ENCODE measurements around the gene TACC2.
"Not testable (repeated sequence)": the region's sequence is repeated elsewhere in the genome, so short reads cannot be mapped to it uniquely, and the experiment has no call there.

TACC2 gene

DNA sequence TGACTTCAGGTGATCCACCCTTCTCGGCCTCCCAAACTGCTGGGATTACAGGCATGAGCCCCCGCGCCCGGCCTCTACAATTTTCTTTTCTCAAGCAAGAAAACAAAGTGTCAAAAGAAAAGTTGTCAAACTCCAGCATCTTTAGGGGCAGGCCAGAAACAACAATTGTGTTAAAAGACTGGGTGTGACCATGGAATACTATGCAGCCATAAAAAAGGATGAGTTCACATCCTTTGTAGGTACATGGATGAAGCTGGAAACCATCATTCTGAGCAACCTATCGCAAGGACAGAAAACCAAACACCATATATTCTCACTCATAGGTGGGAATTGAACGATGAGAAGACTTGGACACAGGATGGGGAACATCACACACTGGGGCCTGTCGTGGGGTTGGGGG is 34.3 kb downstream of the TACC2 start:
- not testable (repeated sequence) for DNase-seq (ENCODE audit: low read depth)

DNA sequence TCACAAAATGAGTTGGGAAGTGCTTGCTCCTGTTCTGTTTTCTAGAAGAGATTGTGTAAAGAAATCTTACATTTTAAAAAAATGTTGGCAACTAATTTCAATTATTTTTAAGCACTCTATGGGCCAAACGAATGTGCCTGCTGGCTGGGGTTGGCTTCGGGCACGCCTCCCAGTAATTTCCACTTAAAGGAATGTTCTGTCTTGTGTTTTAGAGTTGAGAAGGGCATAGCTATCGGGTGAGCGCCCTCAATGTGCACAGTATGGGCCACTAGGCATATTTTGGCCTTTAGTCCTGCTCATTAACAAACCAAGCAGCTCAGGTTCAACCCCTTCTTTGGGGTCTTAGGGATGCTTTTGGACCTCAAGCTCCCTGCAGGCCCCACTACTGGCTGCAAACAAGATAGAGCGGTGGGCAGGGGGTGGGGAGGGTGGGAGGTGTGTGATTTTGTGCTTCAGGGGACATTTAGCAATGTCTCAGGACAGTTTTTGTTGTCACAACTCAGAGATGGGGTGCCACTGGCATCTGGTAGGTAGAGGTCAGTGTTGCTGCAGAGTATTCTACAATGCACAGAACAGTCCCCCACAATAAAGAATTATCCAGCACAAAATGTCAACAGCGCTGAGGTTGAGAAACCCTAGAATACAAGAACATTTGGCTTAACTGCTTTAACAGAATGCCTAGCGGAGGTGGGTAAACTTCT is 40.7 kb downstream of the TACC2 start:
- DNase-seq (ENCODE audit: low read depth) = no peak

DNA sequence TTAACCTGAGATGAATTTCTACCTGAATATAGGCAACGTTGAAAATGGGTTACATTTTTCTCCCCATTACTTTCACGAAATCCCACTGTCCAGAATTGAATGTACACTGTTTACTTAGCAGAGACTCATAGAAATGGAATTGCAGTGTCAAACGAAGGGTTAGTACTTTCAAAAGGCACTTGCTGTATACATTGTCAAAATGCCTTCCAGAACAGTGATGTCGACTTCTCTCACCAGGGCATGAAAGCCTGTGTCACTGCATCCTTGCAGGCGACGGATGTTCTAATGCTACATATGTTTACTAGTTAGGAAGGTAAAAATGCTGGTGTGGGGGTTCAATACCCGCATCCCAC is 41.2 kb downstream of the TACC2 start:
- DNase-seq (ENCODE audit: low read depth) = no peak

DNA sequence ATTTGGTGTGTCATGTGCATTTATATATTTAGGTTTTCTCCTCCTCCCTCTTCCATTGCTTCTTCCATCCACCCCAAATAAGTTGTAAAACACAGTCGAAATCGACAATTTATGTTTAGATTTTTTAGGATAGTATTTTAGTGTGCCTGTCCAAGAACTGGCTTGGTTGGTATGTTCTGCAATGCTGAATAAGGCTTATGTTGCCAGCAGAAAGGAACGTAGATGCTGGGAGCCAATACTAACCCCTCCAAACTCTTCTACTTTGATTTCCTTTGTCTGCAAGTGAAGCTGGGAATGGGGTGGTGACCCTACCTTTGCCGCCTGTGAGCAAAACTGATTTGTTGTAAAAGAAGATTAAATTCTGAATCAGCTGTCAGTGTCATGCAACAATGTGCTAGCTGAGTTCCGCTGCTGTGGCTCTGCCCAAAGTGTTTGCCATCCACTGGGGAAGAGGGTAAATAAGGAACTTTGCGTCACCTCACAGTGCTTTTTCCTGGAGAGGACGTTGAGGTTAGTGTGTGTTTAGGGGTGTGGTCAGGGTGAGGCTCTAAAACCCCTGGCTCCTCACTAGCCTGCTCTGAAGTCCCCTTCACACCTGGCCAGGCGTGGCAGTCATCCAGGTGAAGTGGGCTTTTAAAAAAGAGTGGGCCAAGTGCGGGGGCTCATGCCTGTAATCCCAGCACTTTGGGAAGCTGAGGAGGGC is 44.4 kb downstream of the TACC2 start:
- no peak for DNase-seq (ENCODE audit: low read depth)

DNA sequence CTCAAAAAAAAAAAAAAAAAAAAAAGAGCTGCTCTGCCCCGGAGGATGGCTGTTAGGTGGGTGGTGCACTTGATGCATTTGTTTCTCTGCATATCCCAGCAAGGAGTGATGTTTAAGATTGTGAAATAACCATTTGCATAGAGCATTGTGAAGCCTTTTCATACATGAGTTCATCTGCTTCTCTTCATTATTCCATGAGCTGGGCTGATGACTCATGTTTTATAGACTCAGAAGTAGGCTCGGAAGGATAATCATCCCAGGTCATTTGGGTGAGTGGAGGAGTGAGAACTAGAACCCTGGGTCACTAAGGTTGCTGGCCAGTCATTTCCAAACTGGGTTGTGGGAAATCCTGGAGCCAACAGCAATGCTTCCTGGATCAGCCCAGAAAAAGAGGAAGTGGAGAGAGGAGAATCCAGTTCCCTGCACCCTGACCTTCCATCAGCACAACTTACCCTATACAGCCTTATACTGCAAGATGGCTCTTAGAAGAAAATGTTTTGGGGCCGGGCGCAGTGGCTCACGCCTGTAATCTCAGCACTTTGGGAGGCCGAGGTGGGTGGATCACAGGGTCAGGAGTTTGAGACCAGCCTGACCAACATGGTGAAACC is 45.3 kb downstream of the TACC2 start:
- peak; percentile 35 for DNase-seq (ENCODE audit: low read depth)

DNA sequence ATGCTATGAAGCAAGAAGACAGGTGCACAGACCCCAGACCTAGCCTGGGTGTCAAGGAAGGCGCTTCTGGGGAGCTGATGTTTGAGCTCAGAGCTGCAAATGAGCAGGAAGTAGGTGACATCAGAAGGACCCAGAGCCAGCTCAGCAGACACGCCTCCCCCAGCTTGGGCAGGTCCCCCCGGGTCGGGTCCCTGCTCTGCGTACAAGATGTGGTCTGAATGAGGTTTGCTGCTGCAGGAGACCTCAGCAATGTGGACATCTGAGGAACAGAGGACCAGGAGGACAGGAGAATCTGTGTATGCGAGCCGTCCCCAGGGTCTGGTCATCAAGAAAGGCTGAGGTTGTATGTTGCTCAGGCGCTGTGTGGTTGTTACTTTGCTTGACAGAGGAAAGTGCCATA is 51.8 kb downstream of the TACC2 start:
- no peak for DNase-seq (ENCODE audit: low read depth)

DNA sequence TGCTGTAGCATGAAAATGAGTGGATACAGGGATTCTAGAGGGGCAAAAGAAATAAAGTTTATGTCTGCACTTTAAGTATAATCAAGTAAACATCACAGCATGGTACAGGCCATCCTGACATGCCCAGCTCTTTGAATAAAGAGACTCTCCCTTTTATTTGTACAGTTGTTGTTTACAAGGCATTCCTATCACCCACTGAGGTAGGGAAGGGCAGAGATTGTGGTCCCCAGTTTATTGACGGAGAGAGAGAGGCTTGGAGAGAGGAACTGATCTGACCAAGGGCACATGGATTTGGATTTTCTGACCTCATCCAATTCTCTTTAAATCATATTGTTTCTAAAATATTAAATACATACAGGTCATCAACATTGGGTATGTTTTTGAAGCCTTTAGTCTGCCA is 53.9 kb downstream of the TACC2 start:
- DNase-seq (ENCODE audit: low read depth) = no peak

DNA sequence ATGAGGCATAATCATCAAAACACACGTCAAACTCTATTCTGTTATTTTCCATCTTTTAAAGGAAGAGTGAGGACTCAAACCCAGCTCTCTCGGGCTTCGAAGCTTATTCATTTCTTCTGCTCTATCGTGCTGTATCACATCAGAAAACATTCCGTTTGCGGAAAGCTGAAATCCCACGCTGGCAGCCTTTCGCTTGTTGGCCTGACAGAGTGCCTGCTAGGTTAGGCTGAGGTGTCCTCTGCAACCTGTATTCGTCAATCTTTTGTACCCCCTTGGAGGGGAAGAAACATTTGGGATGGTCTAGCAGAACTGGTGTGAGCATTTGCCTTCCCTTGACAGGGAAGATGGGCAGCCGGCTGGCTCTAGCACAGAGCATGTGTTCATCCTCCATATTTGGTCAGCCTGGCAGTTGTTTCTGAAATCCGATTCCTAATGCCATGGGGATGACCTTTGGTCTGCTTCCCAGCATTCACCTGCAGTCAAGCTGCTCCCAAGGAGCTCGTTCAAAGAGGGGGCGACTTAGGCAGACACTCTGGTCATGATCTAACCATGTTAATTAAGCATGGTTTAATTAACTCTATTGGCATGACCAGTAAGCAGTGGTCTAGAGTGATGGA is 55.2 kb downstream of the TACC2 start:
- DNase-seq (ENCODE audit: low read depth) = no peak

DNA sequence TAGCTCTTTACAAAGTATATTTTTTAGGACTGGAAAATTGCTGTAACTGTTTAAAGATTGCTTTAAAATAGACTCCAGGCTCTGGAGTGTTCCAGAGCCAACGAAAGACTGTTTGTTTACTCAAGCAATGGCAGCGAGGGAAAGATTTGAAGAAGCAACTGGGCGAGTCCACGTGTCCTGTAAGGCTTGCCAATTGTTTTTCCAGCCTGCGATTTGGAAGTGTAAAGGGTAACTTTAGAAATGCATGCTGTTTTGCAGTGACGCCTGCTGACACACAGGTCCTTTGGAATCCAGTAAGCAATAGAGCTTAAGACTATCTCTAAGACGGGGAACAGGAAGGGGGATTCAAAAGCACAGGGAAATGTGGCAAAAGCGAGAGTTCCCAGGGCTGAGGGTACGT is 55.8 kb downstream of the TACC2 start:
- no peak for DNase-seq (ENCODE audit: low read depth)

DNA sequence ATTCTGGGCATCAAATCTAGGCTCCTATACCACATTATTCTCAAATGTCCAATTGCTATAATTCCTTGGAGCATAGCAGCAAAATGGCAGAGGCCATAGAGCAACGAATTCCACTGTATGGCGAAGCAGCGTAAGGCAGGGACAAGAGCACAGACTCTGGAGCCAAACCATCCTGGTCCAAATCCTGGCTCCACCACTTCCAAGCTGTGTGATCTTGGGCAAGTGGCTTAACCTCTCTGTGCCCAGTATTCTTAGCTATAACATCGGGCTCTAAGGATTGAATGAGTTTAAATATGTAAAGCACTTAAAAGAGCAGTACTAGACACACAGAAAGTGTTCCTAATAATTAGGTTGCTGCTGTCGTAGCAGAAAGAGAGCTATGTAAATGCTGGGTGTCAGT is 56.2 kb downstream of the TACC2 start:
- DNase-seq (ENCODE audit: low read depth) = no peak

GRCh38 chr10:122047560-122047959 is 58.6 kb downstream of the TACC2 start:
- DNase-seq (ENCODE audit: low read depth) = no peak

DNA sequence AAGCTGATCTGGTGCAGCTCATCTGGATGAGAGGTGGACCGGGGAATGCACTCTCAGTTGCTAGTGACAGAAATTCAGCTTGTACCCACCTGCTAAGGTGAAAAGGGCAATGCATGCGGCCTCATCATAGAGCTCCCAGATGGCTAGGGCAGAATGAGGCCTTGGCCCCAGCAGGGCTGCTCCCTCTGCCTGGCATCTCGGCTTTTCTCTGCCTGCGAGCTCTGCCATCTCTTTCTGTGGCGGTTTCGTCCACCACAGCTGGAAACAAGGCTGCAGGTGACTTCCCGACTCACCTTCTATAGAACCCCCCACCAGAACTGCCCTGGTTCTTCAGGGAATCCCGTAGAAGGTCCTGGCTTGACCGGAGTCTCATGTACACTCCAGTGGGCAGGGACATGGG is 60.1 kb downstream of the TACC2 start:
- DNase-seq (ENCODE audit: low read depth) = no peak

DNA sequence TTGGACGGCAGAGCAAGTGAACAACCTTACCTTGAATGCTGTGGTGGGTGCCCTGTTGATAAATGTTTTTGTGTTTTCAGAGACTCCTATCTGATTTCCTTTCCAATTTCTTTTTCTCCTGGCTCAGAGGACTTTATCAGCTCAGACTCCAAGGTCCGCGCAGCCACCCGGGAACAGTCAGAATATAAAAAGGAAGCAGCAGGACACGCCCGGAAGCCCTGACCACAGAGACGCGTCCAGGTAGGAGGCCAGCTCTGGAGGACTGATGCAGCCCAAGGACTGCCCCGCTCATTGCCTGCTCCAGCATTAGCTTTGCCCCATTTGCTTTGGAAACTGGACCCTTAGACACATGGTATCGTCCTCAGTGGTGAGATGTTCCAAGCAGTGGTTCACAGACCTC is 61.3 kb downstream of the TACC2 start:
- no peak for DNase-seq (ENCODE audit: low read depth)

- DNase-seq (ENCODE audit: low read depth) = no peak
Observed at GRCh38 chr10:122050811-122051210, 61.8 kb downstream of the TACC2 start.

DNA sequence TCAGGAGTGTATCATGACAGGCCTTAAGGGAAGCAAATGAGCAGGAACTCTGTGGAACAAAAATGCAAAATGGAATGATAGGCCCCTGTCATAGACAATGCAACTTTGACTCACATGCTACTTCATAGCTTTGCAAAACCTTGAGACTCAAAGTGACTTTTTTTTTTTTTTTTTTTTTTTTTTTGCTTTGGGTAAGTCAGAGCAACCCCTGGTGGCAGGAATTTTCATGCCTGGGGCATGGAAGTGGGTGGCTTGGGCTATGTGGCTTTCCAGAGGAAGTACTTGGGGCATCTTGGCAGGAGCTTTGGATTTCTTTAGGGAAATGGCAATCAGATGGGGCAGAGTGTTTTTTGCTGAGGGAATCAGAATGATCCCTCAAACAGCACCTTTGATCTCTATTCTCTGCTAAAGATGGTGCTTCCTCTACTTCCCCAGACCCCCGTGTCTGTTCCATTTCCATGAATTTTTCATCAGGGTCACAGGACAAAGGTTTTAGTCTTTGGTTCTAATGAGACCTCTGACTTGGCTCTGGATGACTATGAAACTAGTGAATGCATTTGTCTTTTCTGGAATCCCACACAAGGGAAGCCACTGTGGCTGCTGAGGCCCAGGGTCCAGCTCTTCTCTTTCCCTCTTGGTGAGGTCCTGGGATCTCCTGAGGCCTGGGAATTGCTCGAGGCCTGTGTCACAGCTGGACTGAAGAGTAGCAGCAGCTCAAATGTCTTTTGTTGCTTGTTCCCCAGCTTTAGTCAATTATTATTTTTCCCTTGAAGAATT is 62.8 kb downstream of the TACC2 start:
- DNase-seq (ENCODE audit: low read depth) = peak; percentile 71

GRCh38 chr10:122052701-122053100 is 63.7 kb downstream of the TACC2 start:
- no peak for DNase-seq (ENCODE audit: low read depth)

DNA sequence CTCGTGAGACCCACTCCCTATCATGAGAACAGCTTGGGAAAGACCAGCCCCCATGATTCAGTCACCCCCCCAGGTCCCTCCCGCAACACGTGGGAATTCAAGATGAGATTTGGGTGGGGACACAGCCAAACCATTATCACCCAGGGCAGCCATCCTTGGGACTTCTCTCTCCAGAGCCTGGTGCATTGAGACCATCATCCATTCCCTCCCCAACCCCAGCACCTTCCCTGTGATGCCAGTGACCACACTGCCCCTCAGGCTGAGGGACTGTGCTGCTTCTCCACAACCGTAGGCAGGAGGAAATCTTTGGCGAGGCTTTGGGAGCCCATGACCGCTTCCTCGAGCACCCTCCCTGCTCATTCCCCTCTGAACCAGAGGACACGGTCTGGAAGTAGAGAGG is 64.4 kb downstream of the TACC2 start:
- no peak for DNase-seq (ENCODE audit: low read depth)

DNA sequence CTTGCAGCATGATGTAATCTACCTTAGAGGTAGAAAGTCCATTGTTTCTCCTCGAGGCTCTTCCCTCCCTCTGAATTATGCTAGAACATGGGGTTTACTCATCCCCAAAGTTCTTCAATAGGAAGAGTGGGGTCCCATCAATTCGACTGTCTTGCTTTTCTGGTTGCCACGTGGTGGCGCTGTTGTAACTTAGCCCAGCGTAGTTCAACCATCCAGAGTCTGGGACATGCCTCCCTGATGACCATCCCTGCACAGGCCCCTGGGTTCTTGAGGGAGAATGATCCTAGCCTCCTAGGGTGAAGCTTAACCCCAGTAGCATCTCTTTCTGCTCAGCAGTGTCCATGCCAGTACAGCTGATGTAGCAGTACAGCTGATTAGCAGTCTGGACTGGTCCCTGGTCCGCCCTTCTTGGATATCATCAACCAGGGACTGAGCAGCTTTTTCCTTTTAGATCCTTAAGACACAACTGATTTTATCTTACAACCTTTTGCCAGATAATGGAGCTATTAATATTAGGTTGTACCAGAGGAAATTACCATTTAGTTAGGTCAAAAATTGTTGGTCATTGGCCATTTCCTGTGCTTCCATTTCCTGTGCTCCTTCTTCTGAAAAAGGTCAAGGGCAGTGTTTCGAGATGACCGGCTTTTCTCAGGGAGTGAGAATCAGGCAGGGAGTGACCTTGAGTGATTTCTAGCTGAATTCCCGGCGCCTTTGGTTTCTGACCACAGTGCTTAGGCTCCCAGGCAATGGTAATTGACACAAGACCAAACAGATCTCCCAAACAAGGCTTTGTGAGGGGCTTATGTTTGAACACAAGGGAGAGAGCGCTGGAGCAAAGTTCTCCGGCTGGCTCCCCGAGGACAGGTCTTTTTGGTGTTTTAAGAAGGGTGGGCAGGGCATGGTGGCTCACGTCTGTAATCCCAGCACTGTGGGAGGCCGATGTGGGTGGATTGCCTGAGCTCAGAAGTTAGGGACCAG is 65.4 kb downstream of the TACC2 start:
- DNase-seq (ENCODE audit: low read depth) = no peak

GRCh38 chr10:122055252-122055651 is 66.3 kb downstream of the TACC2 start:
- DNase-seq (ENCODE audit: low read depth) = no peak

- DNase-seq (ENCODE audit: low read depth) = no peak
Observed at GRCh38 chr10:122056431-122057094, 67.6 kb downstream of the TACC2 start.
